Fibroblast of the aortic adventitia (primary cell): ENCODE measurements around the gene PPAN. TPM values are rescaled to one million over a fixed set of nuclear protein-coding genes. Genes with fewer than 3 reads are reported as not detected.

Experiments
- DNase-seq: peaks from one replicate; pipeline ENCODE4 v3.0.0-alpha.2; 2010; ENCODE audit warnings: low read depth
- H3K4me3 ChIP-seq: 2 replicates; pipeline ENCODE4 v1.5.1; 2011; ENCODE audit warnings: low read depth, mild to moderate bottlenecking, control low read depth, low read length, moderate library complexity
- total RNA-seq: library from RNA; depleted of rRNA; stranded (reverse); fragments of >200 nt; gene quantifications from 2 replicates; pipeline ENCODE4 v1.2.3, GENCODE V29; 2012; ENCODE audit warnings: low replicate concordance
- TF ChIP-seq, protein P1 (sequence below): IDR thresholded peaks from 2 replicates; pipeline ENCODE4 v1.5.1; 2011; ENCODE audit warnings: mild to moderate bottlenecking, low read length, control low read depth, inconsistent platforms; ENCODE audit not compliant: insufficient read depth

Gene PPAN
- total RNA-seq, 1 donor: 21.8 TPM

- no peak overlapping the region for H3K4me3 ChIP-seq
- TF ChIP-seq, protein P1, sequence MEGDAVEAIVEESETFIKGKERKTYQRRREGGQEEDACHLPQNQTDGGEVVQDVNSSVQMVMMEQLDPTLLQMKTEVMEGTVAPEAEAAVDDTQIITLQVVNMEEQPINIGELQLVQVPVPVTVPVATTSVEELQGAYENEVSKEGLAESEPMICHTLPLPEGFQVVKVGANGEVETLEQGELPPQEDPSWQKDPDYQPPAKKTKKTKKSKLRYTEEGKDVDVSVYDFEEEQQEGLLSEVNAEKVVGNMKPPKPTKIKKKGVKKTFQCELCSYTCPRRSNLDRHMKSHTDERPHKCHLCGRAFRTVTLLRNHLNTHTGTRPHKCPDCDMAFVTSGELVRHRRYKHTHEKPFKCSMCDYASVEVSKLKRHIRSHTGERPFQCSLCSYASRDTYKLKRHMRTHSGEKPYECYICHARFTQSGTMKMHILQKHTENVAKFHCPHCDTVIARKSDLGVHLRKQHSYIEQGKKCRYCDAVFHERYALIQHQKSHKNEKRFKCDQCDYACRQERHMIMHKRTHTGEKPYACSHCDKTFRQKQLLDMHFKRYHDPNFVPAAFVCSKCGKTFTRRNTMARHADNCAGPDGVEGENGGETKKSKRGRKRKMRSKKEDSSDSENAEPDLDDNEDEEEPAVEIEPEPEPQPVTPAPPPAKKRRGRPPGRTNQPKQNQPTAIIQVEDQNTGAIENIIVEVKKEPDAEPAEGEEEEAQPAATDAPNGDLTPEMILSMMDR: no peak
- no peak for DNase-seq
Measured at GRCh38 chr19:10149427-10149826, 43.3 kb downstream of the PPAN start.

DNA sequence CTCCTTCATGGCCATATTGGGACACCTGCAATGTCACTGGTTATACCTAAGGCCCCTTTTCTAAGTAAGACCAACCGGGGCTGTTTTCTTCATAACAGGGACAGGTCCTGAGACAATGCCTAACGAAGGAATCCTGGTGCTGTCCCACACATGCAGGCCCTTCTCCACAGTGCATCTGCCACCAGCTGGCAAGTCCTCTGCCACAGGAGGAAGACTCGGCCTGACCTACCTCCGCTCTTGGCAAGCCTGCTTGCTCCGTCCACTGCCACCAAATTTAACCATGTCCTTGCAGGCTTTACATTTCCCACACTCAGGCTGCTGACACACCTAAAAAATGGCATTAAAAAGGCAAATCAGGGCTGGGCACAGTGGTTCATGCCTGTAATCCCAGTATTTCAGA is 45.4 kb downstream of the PPAN start:
- no peak overlapping the region for H3K4me3 ChIP-seq
- TF ChIP-seq, protein P1: no peak
- DNase-seq: no peak

DNA sequence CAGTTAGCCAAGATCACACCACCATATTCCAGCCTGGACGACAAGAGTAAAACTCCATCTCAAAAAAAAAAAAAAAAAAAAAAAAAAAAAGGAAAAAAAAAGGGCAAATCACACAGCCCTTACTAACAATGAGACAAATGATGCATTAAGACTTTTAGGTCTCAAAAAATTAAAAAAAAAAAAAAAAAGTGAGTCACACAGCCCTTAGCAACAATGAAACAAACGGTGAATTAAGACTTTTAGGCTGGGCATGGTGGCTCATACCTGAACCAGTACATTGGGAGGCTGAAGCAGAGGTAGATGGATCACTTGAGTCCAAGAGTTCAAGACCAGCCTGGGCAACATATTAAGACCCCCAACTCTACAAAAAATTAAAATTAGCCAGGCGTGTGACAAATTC is 45.9 kb downstream of the PPAN start:
- TF ChIP-seq, protein P1: no peak
- no peak for DNase-seq
- H3K4me3 ChIP-seq: no peak overlapping the region

GRCh38 chr19:10155839-10156238 is 49.7 kb downstream of the PPAN start:
- TF ChIP-seq, protein P1: no peak
- H3K4me3 ChIP-seq: no peak overlapping the region
- peak; percentile 25 for DNase-seq

GRCh38 chr19:10158071-10158470 is 51.9 kb downstream of the PPAN start:
- TF ChIP-seq, protein P1: no peak
- no peak overlapping the region for H3K4me3 ChIP-seq
- DNase-seq: no peak

DNA sequence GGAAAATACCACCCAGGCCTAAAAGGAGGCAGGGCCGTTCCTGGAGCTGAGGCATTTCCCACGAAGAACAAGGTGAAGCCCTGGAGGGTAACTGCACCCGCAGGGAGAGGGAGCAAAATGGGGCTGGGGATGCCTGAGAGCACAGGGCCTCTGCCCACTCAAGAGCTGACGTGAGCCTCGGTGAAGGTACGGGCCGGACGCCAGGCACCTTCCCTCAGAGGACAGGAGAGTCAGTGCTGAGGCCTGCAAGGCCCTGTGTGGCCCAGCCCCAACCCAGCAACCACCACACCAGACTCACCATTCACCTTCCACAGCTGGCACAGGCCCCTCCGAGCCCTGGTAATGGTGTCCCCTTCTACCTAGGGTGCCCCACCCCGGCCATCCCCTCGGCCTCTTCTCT is 52.3 kb downstream of the PPAN start:
- DNase-seq: no peak
- H3K4me3 ChIP-seq: no peak overlapping the region
- TF ChIP-seq, protein P1: no peak

GRCh38 chr19:10159610-10160009 is 53.4 kb downstream of the PPAN start:
- TF ChIP-seq, protein P1: no peak
- no peak for DNase-seq
- H3K4me3 ChIP-seq: no peak overlapping the region
